Psoas muscle (tissue), 8 donors: ENCODE data around the gene SLC16A14. TPM values are rescaled to one million over a fixed set of nuclear protein-coding genes. Genes with fewer than 3 reads are reported as not detected.

Experiments
- ATAC-seq, 4 donors: fragments of 200-7000 bp; cut with Tn5 transposase; one replicate each; pipeline ENCODE4 v1.9.1; 2020; ENCODE audit warnings: moderate library complexity in 3 of 4, mild to moderate bottlenecking in 2 of 4
- DNase-seq, 2 donors: peaks; one replicate each; pipeline ENCODE4 v3.0.0-alpha.2; 2020
- H3K27ac ChIP-seq: fragments of 200-600 bp; one replicate; pipeline ENCODE4 v1.8.0; 2022
- H3K27me3 ChIP-seq, 3 donors: fragments of 200-600 bp in 1 of 3; one replicate each; pipeline versions ENCODE4 v1.6.1 to v1.8.0; 2013 to 2022; ENCODE audit warnings: low read length in 2 of 3, mild to moderate bottlenecking in 2 of 3, moderate library complexity in 1 of 3; ENCODE audit not compliant: insufficient read depth in 3 of 3
- H3K36me3 ChIP-seq, 2 donors: fragments of 200-600 bp in 1 of 2; one replicate each; pipeline versions ENCODE4 v1.6.1 to v1.8.0; 2013 to 2022; ENCODE audit warnings: low read depth in 1 of 2, mild to moderate bottlenecking in 1 of 2, moderate library complexity in 1 of 2; ENCODE audit not compliant: insufficient read depth in 1 of 2
- H3K4me1 ChIP-seq: fragments of 200-600 bp; one replicate; pipeline ENCODE4 v1.8.0; 2022
- H3K4me3 ChIP-seq: fragments of 200-600 bp; one replicate; pipeline ENCODE4 v1.8.0; 2022; ENCODE audit warnings: mild to moderate bottlenecking
- H3K9me3 ChIP-seq: fragments of 200-600 bp; one replicate; pipeline ENCODE4 v1.8.0; 2022
- WGBS, 3 donors: extraction: QIAGEN DNeasy Blood & Tissue Kit; methylation state at CpG; one replicate each; pipeline versions ENCODE4 v1.1.6 to v1.1.7; 2013; 5-methylcytosine and 5-hydroxymethylcytosine counted together
- intact Hi-C, 2 donors: fragments of 100-400 bp; cut with DNase I; formaldehyde crosslinking; loops; one replicate each; pipeline versions ENCODE4 v1.11.0 to v1.14.2; 2022
- polyA plus RNA-seq, 3 donors: library from polyadenylated mRNA; stranded (reverse); fragments of 200-250 nt; gene quantifications; one replicate each; pipeline ENCODE4 v1.2.3, GENCODE V29; 2013
- total RNA-seq, 4 donors: library from RNA; stranded (reverse); fragmentation: NEBNext Ultra II Directional in 2 of 4; extraction: Animal tissue kit (Norgen Biotek cat#: 25700) in 2 of 4; gene quantifications; one replicate each; pipeline versions ENCODE4 v1.2.1 to v1.2.4, GENCODE V29; 2021 to 2023
- TF ChIP-seq, protein P1 (sequence below): fragments of 200-600 bp; IDR thresholded peaks from one replicate; pipeline ENCODE4 v1.8.0; 2022; ENCODE audit warnings: antibody characterized with exemption
- donor health status: healthy with polysubstance abuse.
- donor health status: DM: no; HTN: no; CAD: no; lungs with moderate emphysema.
- donor health status: Bipolar disorder and iron deficiency.
- donor health status: healthy.
- donor health status: DM: yes; HTN: yes; CAD: no.
- donor health status: DM: no; HTN: no; CAD: no.
- donor health status: DM: no; HTN: no; CAD: no.
- donor health status: DM: yes; HTN: yes; CAD: no.

SLC16A14 gene
- total and polyA plus RNA-seq, 7 donors = 0.17 to 1.2 (median 0.46) TPM

- H3K4me3 ChIP-seq = no peak overlapping the region
- DNase-seq (no peak), ATAC-seq (no peak)
- WGBS, 3 donors = 86 to 94% (median 90%) methylated on average over 4 of the region's 4 CpGs
- no peak overlapping the region for H3K27ac ChIP-seq
- H3K27me3 ChIP-seq = peaks cover 0 to 5% (median 0%) of the 10 kb centered on the region in 3 donors
- no peaks in the 10 kb centered on the region for H3K4me1 ChIP-seq
- no peaks in the 10 kb centered on the region for H3K36me3 ChIP-seq
- no peaks in the 10 kb centered on the region for H3K9me3 ChIP-seq
- TF ChIP-seq, protein P1, sequence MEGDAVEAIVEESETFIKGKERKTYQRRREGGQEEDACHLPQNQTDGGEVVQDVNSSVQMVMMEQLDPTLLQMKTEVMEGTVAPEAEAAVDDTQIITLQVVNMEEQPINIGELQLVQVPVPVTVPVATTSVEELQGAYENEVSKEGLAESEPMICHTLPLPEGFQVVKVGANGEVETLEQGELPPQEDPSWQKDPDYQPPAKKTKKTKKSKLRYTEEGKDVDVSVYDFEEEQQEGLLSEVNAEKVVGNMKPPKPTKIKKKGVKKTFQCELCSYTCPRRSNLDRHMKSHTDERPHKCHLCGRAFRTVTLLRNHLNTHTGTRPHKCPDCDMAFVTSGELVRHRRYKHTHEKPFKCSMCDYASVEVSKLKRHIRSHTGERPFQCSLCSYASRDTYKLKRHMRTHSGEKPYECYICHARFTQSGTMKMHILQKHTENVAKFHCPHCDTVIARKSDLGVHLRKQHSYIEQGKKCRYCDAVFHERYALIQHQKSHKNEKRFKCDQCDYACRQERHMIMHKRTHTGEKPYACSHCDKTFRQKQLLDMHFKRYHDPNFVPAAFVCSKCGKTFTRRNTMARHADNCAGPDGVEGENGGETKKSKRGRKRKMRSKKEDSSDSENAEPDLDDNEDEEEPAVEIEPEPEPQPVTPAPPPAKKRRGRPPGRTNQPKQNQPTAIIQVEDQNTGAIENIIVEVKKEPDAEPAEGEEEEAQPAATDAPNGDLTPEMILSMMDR = no peak
- intact Hi-C loops = no loop called here
Measured at GRCh38 chr2:230023313-230023712, 45.4 kb downstream of the SLC16A14 start.

- ATAC-seq (no peak), DNase-seq (no peak)
- Histone ChIP-seq H3K27ac (no peak overlapping the region), H3K4me3 (no peak overlapping the region), H3K9me3 (no peaks in the 10 kb centered on the region), H3K36me3 (no peaks in the 10 kb centered on the region), H3K4me1 (no peaks in the 10 kb centered on the region), H3K27me3 (peaks cover 0 to 5% (median 0%) of the 10 kb centered on the region in 3 donors)
- TF ChIP-seq, protein P1 = no peak
- intact Hi-C loops = loop anchor here in 1 of 2 donors (10.0 kb wide), 1 partner anchor 595 kb away; no protein-coding TSS in a partner anchor
- WGBS, 3 donors = 89 to 93% (median 92%) methylated on average over 3 of the region's 3 CpGs
Measured at GRCh38 chr2:230019742-230020141, 49.0 kb downstream of the SLC16A14 start.

DNA sequence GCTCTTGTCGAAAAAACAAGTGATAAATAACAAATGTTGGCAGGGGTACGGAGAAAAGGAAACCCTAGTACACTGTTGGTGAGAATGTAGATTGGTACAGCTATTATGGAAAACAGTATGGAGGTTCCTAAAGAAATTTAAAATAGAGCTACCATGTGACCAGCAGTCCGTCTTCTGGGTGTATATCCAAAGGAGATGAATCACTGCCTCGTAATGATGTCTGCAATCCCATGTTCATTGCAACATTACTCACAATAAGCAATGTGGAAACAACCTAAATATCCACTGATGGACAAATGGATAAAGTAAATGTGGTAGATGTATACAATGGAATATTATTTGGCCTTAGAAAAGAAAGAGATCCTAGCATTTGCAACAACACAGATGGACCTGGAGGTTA is 50.6 kb downstream of the SLC16A14 start:
- DNase-seq = no peak
- Histone ChIP-seq H3K4me3 (no peak overlapping the region), H3K27ac (no peak overlapping the region), H3K9me3 (no peaks in the 10 kb centered on the region), H3K27me3 (peaks cover 0 to 5% (median 0%) of the 10 kb centered on the region in 3 donors), H3K4me1 (no peaks in the 10 kb centered on the region), H3K36me3 (no peaks in the 10 kb centered on the region)
- intact Hi-C loops = loop anchor here in 1 of 2 donors (10.0 kb wide), 1 partner anchor 597 kb away; no protein-coding TSS in a partner anchor
- TF ChIP-seq, protein P1 = no peak
- WGBS, 3 donors = 88 to 90% (median 88%) methylated on average over 4 of the region's 4 CpGs
- no peak for ATAC-seq

DNA sequence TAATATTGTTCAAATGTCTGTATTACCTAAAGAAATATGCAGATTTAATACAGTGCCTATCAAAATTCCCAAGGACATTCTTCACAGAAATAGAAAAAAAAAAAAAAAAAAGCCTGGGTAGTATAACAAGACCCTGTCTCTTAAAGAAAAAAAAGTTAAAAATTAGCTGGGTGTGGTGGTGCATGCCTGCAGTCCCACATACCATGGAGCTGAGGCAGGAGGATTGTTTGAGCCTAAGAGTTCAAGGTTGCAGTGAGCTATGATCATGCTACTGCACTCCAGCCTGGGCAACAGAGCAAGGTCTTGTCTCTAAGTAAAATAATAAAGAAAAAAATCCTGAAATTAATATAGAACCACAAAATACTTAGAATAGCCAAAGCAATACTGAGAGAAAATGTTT is 51.9 kb downstream of the SLC16A14 start:
- Histone ChIP-seq H3K27me3 (peaks cover 0 to 5% (median 0%) of the 10 kb centered on the region in 3 donors), H3K27ac (no peak overlapping the region), H3K4me3 (no peak overlapping the region), H3K4me1 (no peaks in the 10 kb centered on the region), H3K9me3 (no peaks in the 10 kb centered on the region), H3K36me3 (no peaks in the 10 kb centered on the region)
- ATAC-seq (no peak), DNase-seq (no peak)
- intact Hi-C loops = loop anchor here in 1 of 2 donors (10.0 kb wide), 1 partner anchor 598 kb away; no protein-coding TSS in a partner anchor
- TF ChIP-seq, protein P1 = no peak
